GM12878 (cell line): ENCODE measurements around the gene YBX1. TPM values are rescaled to one million over a fixed set of nuclear protein-coding genes. Genes with fewer than 3 reads are reported as not detected.

Source experiments
- ATAC-seq: fragments of 200-7000 bp; cut with Tn5 transposase; 3 replicates; pipeline ENCODE4 v1.9.1; 2020; ENCODE audit warnings: mild to moderate bottlenecking, moderate library complexity
- BruUV-seq: library from RNA; stranded (reverse); fragments of 400-500 nt; replicated peaks from 2 replicates; lab custom pipeline; 2021; lab: Mats Ljungman, UMichigan
- CTCF ChIA-PET: fragments of 300-600 bp; sonication (Branson Sonifier 250); formaldehyde crosslinking; extraction: SDS; loops from one replicate; lab custom pipeline; 2021; ENCODE audit warnings: inconsistent platforms; lab: Yijun Ruan, JAX
- POLR2A ChIA-PET: fragments of 350-600 bp; formaldehyde crosslinking; extraction: SDS; loops from one replicate; lab custom pipeline; 2021; ENCODE audit warnings: inconsistent platforms; lab: Charles Lee
- RAD21 ChIA-PET: fragments of 300-600 bp; sonication (Branson Sonifier 250); formaldehyde crosslinking; loops from one replicate; lab custom pipeline; 2023; ENCODE audit warnings: antibody characterized with exemption; ENCODE audit not compliant: unreplicated experiment; lab: Charles Lee
- SMC1A ChIA-PET: fragments of 300-600 bp; sonication (Branson Sonifier 250); formaldehyde crosslinking; loops from one replicate; lab custom pipeline; 2023; ENCODE audit not compliant: unreplicated experiment, uncharacterized antibody; lab: Charles Lee
- DNase-seq: peaks from one replicate; pipeline ENCODE4 v3.0.0-alpha.2; 2011; ENCODE audit warnings: low read depth, low spot score
- FAIRE-seq: peaks from 3 replicates; lab custom pipeline; 2011; peaks lifted over from hg19 to GRCh38; lab: Jason Lieb, UNC
- H2AFZ ChIP-seq: 2 replicates; pipeline ENCODE4 v1.6.0; 2011; ENCODE audit warnings: low read depth, low read length, control low read depth; ENCODE audit not compliant: control insufficient read depth
- H3K27ac ChIP-seq: 2 replicates; pipeline ENCODE4 v1.5.1; 2011; ENCODE audit warnings: control low read depth; ENCODE audit not compliant: control insufficient read depth, insufficient read depth
- H3K27me3 ChIP-seq, 2 experiments: replicated peaks in 1 of 2; 2 replicates each; pipeline versions ENCODE4 v1.6.0 to v1.6.1; 2011; ENCODE audit warnings: low read length in 1 of 2; ENCODE audit not compliant: control insufficient read depth in 2 of 2, insufficient read depth in 2 of 2
- H3K36me3 ChIP-seq, 2 experiments: 2 replicates each; pipeline ENCODE4 v1.5.1; 2011; ENCODE audit warnings: low read length in 1 of 2; ENCODE audit not compliant: control insufficient read depth in 2 of 2, insufficient read depth in 2 of 2
- H3K4me1 ChIP-seq: 2 replicates; pipeline ENCODE4 v1.6.1; 2011; ENCODE audit warnings: mild to moderate bottlenecking, low read length, moderate library complexity, mixed read lengths; ENCODE audit not compliant: control insufficient read depth, insufficient read depth
- H3K4me2 ChIP-seq: 2 replicates; pipeline ENCODE4 v1.6.0; 2011; ENCODE audit warnings: control low read depth; ENCODE audit not compliant: control insufficient read depth, insufficient read depth
- H3K4me3 ChIP-seq: fragments of 200-600 bp; sonication (generic); 2 replicates; pipeline ENCODE4 v1.5.1; 2016
- H3K79me2 ChIP-seq: 2 replicates; pipeline ENCODE4 v1.6.0; 2011; ENCODE audit warnings: low read length; ENCODE audit not compliant: control insufficient read depth, insufficient read depth
- H3K9ac ChIP-seq: 2 replicates; pipeline ENCODE4 v1.8.0; 2011; ENCODE audit warnings: low read length, control low read depth, mixed read lengths; ENCODE audit not compliant: control insufficient read depth, insufficient read depth
- H3K9me3 ChIP-seq: replicated peaks from 3 replicates; pipeline ENCODE4 v1.5.1; 2011; ENCODE audit warnings: mild to moderate bottlenecking, low read length; ENCODE audit not compliant: control insufficient read depth, insufficient read depth
- H4K20me1 ChIP-seq: 2 replicates; pipeline ENCODE4 v1.6.0; 2011; ENCODE audit not compliant: control insufficient read depth, insufficient read depth
- ATF2 ChIP-seq: IDR thresholded peaks from 2 replicates; pipeline ENCODE4 v1.6.1; 2012; ENCODE audit warnings: low read length, inconsistent platforms
- CBX5 ChIP-seq: sonication (generic); IDR thresholded peaks from 2 replicates; pipeline ENCODE4 v1.6.1; 2016; ENCODE audit warnings: low read depth, moderate library complexity, mild to moderate bottlenecking, inconsistent platforms
- CUX1 ChIP-seq: IDR thresholded peaks from 2 replicates; pipeline ENCODE4 v1.6.1; 2012; ENCODE audit warnings: improper control_type of control experiment, low read depth, low read length; ENCODE audit not compliant: insufficient replicate concordance
- E2F4 ChIP-seq: IDR thresholded peaks from 2 replicates; pipeline ENCODE4 v1.6.1; 2012; ENCODE audit warnings: low read depth, low read length, improper control_type of control experiment
- IRF4 ChIP-seq: IDR thresholded peaks from 2 replicates; pipeline ENCODE4 v1.6.1; 2011; ENCODE audit warnings: low read depth, low read length
- JUNB ChIP-seq: IDR thresholded peaks from 2 replicates; pipeline ENCODE4 v1.6.1; 2016; ENCODE audit warnings: antibody characterized with exemption, mild to moderate bottlenecking
- PAX8 ChIP-seq: fragments of 450-650 bp; IDR thresholded peaks from 2 replicates; pipeline ENCODE4 v1.6.1; 2017; ENCODE audit warnings: mild to moderate bottlenecking, moderate library complexity
- POLR2A ChIP-seq: IDR thresholded peaks from 2 replicates; pipeline ENCODE4 v1.6.1; 2011; ENCODE audit warnings: low read depth, mild to moderate bottlenecking, low read length
- POLR2AphosphoS5 ChIP-seq: IDR thresholded peaks from 2 replicates; pipeline ENCODE4 v1.6.1; 2011; ENCODE audit warnings: mild to moderate bottlenecking, low read length, inconsistent platforms
- SRF ChIP-seq, 2 experiments: IDR thresholded peaks; 2 replicates each; pipeline ENCODE4 v1.6.1; 2011; ENCODE audit warnings: low read depth in 2 of 2, low read length in 2 of 2, mild to moderate bottlenecking in 1 of 2, moderate library complexity in 1 of 2
- SUPT20H ChIP-seq: IDR thresholded peaks from 2 replicates; pipeline ENCODE4 v1.6.1; 2011; ENCODE audit warnings: low read depth, mild to moderate bottlenecking, low read length, moderate library complexity, borderline replicate concordance; ENCODE audit not compliant: control insufficient read depth
- TARDBP ChIP-seq: IDR thresholded peaks from 2 replicates; pipeline ENCODE4 v1.6.1; 2016; ENCODE audit warnings: borderline replicate concordance
- ZNF207 ChIP-seq: fragments of 450-650 bp; IDR thresholded peaks from 2 replicates; pipeline ENCODE4 v1.6.1; 2014; ENCODE audit warnings: antibody characterized with exemption, mild to moderate bottlenecking, borderline replicate concordance
- ZNF274 ChIP-seq: IDR thresholded peaks from one replicate; pipeline ENCODE4 v1.8.0; 2011; ENCODE audit not compliant: insufficient read length, insufficient read depth
- ZSCAN29 ChIP-seq: fragments of 450-650 bp; IDR thresholded peaks from 2 replicates; pipeline ENCODE4 v1.6.1; 2017; ENCODE audit warnings: mild to moderate bottlenecking, moderate library complexity
- WGBS: methylation state at CpG from one replicate; pipeline ENCODE4 v1.1.6; 2016; ENCODE audit warnings: low lambda C conversion rate; ENCODE audit not compliant: insufficient replicate concordance, insufficient coverage; ENCODE audit errors: missing lambda C conversion rate; 5-methylcytosine and 5-hydroxymethylcytosine counted together
- in situ Hi-C: fragments of 300-500 bp; cut with MboI; formaldehyde crosslinking; loops from 9 replicates; pipeline ENCODE4 v1.14.3; 2018; ENCODE audit warnings: mixed read lengths
- intact Hi-C: fragments of 100-400 bp; cut with micrococcal nuclease; formaldehyde crosslinking; loops from one replicate; pipeline ENCODE4 v1.14.2; 2022; ENCODE audit not compliant: unreplicated experiment
- polyA plus RNA-seq, 11 experiments: library from polyadenylated mRNA; depleted of rRNA in 4 of 11; unstranded in 6 of 11; stranded (reverse) in 5 of 11; fragments of >200 nt; fragmentation: Nextera tagmentation in 4 of 11; fragmentation: Illumina TruSeq in 1 of 11; extraction: Ambion mirVana in 4 of 11; extraction: Trizol in 1 of 11; gene quantifications; 1 replicate in 1 of 11; 2 replicates in 10 of 11; pipeline versions ENCODE4 v1.2.1 to v1.2.3, GENCODE V29; 2011 to 2016; ENCODE audit warnings: inconsistent platforms in 2 of 11, missing spikeins in 2 of 11, low read depth in 1 of 11
- total RNA-seq, 4 experiments: library from RNA; depleted of rRNA in 3 of 4; stranded (reverse); fragments of >200 nt in 3 of 4; fragmentation: Illumina TruSeq in 1 of 4; extraction: Trizol in 1 of 4; gene quantifications; 2 replicates each; pipeline versions ENCODE4 v1.2.1 to v1.2.3, GENCODE V29; 2013 to 2021

The YBX1 gene
- total and polyA plus RNA-seq, 10 of the 15 experiments (the other 5 are each of a cell fraction or from before 2014, with no cell fraction given), result 355 to 1,353 (median 858) TPM

GRCh38 chr1:42675467-42675866 is 6.8 kb upstream of the YBX1 start:
- ChIA-PET SMC1A (no interaction called here), RAD21 (interaction anchor here (1.3 kb wide), 1 partner anchor 18 kb away, joined by 3 read pairs; no protein-coding TSS in a partner anchor), POLR2A (interaction anchor here (0.6 kb wide), 1 partner anchor 91 kb away, joined by 5 read pairs; no protein-coding TSS in a partner anchor), CTCF (no interaction called here)
- TF ChIP-seq POLR2AphosphoS5, result no peak
- TF ChIP-seq POLR2A, result no peak
- no peak for TF ChIP-seq ATF2
- no peak for TF ChIP-seq TARDBP
- no peak for TF ChIP-seq IRF4
- no peak for TF ChIP-seq ZSCAN29
- no peak for TF ChIP-seq ZNF207
- no peak for TF ChIP-seq E2F4
- no peak for TF ChIP-seq PAX8
- TF ChIP-seq ZNF274, result no peak
- TF ChIP-seq CBX5, result no peak
- no peak for TF ChIP-seq JUNB
- TF ChIP-seq SRF (IDR thresholded peaks at IDR 0.05; ENCODE audit: low read depth in 2 of 2, low read length in 2 of 2), result no peak
- no peak for TF ChIP-seq SUPT20H
- no peak for TF ChIP-seq CUX1
- Histone ChIP-seq H3K4me2 (no peak overlapping the region), H3K4me1 (peaks cover 4% of the 10 kb centered on the region; the same call in 1 of the 2 replicates), H3K9ac (no peak overlapping the region), H2AFZ (no peak overlapping the region), H4K20me1 (no peaks in the 10 kb centered on the region), H3K9me3 (no peaks in the 10 kb centered on the region), H3K79me2 (peaks cover 2% of the 10 kb centered on the region; the same call in 1 of the 2 replicates), H3K27me3 (no peaks in the 10 kb centered on the region), H3K27ac (no peak overlapping the region), H3K4me3 (no peak overlapping the region), H3K36me3 (peaks cover 3 to 11% of the 10 kb centered on the region in 2 experiments)
- intact Hi-C loops, result no loop called here
- ATAC-seq (no peak), DNase-seq (no peak), FAIRE-seq (no peak)
- no TSS peak for BruUV-seq
- WGBS, result 98% methylated on average over 3 of the region's 3 CpGs
- in situ Hi-C loops, result no loop called here
